NT2/D1 (cell line): ENCODE data around the gene SLC7A14.

ENCODE experiments used
- DNase-seq: peaks from one replicate; pipeline ENCODE4 v3.0.0-alpha.2; 2011; ENCODE audit warnings: low read depth, low spot score
- H3K27me3 ChIP-seq: 2 replicates; pipeline ENCODE4 v1.6.0; 2011; ENCODE audit warnings: mild to moderate bottlenecking; ENCODE audit not compliant: insufficient read length, insufficient read depth
- H3K36me3 ChIP-seq: 2 replicates; pipeline ENCODE4 v1.6.1; 2011; ENCODE audit warnings: mild to moderate bottlenecking, low read length, mixed read lengths; ENCODE audit not compliant: insufficient read depth, insufficient read length
- H3K4me1 ChIP-seq: 2 replicates; pipeline ENCODE4 v1.5.1; 2011; ENCODE audit not compliant: insufficient read depth, insufficient read length
- H3K4me3 ChIP-seq: 2 replicates; pipeline ENCODE4 v1.5.1; 2011; ENCODE audit warnings: low read depth; ENCODE audit not compliant: insufficient read length
- H3K9ac ChIP-seq: 2 replicates; pipeline ENCODE4 v1.6.0; 2011; ENCODE audit warnings: low read depth; ENCODE audit not compliant: insufficient read length
- H3K9me3 ChIP-seq: 2 replicates; pipeline ENCODE4 v1.5.1; 2011; ENCODE audit warnings: mild to moderate bottlenecking, low read length; ENCODE audit not compliant: insufficient read depth
- SUZ12 ChIP-seq: IDR thresholded peaks from 2 replicates; pipeline ENCODE4 v1.6.1; 2011; ENCODE audit not compliant: insufficient read length, insufficient read depth; ENCODE audit errors: extremely low read depth
- YY1 ChIP-seq: IDR thresholded peaks from 2 replicates; pipeline ENCODE4 v1.6.1; 2011; ENCODE audit not compliant: insufficient read length, insufficient read depth
- ZNF274 ChIP-seq: IDR thresholded peaks from 2 replicates; pipeline ENCODE4 v1.6.1; 2011; ENCODE audit warnings: mild to moderate bottlenecking, low read depth, low read length

SLC7A14 gene

DNA sequence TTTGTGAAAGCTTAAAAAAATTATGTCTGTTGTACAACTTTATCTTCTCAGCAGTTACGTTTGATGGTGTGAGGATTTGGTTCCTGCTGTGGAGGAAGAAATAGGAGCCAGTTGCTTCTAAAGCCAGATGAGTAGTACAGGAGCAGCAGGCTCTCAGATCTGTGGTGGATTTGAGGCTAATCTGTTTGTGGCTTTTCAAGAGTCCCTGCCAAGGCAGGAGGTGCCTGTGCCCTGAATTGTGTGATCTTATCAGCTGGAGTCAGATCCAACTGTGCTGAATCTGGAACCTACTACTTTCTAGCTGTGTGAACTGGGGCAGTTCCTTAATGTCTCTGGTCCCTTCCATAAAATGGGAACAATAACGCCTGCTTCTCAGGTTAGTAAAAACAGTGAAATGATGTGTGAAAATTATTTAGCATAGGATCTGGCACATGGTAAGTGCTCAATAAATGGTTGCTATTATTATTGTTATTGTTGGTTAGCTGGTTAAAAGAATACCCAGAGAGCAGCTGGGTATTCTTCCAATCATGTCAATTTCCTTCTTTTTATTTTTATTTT is 159.6 kb downstream of the SLC7A14 start:
- no peaks in the 10 kb centered on the region for H3K27me3 ChIP-seq
- no peaks in the 10 kb centered on the region for H3K36me3 ChIP-seq

DNA sequence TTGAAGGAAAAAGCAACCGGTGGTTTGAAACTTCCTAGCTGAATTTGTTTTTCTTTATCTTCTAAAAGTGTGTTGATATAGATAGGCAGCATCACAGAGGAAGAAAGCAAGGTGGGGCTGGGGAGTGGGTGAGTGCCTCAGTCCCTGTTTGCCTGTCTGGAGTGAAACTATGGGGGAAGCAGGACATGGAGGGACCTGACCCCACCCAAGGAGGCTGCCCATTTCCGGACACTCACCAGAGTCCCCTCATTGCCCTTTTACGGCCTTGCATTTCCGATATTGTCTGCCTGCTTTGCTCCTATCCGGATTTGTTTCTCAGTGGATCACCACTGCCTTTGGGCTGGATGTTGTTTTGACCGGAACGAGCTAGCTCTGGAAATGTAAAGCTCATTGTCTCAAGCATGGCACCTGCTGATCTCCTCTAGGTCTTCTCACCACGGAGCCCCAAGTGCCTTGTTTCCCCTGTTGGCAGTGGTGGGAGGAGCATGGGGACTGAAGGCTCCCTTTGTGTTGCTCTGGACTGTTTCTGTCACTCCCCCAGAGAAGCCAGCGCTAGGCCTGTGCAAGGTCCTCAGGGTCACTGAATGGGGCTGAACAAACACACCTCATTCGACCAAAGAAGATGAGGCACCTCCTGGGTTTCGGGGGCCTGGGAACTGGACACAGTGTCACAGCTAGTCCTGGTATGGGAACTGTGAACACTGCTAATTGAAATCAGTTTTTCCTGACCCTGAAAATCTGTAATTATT is 160.2 kb downstream of the SLC7A14 start:
- no peak for DNase-seq
- no peaks in the 10 kb centered on the region for H3K9me3 ChIP-seq
- no peak overlapping the region for H3K9ac ChIP-seq
- H3K36me3 ChIP-seq = no peaks in the 10 kb centered on the region
- peaks cover under 1% of the 10 kb centered on the region for H3K27me3 ChIP-seq
- no peak overlapping the region for H3K4me3 ChIP-seq
- peaks cover 5% of the 10 kb centered on the region for H3K4me1 ChIP-seq
- TF ChIP-seq ZNF274 (no peak), YY1 (no peak), SUZ12 (no peak)

More for the DNA sequence above, 159.6 kb downstream of the SLC7A14 start:
- DNase-seq = no peak
- TF ChIP-seq YY1 (no peak), SUZ12 (no peak), ZNF274 (no peak)
- H3K4me3 ChIP-seq = no peak overlapping the region
- peaks cover 2% of the 10 kb centered on the region for H3K4me1 ChIP-seq
- H3K9ac ChIP-seq = no peak overlapping the region
- no peaks in the 10 kb centered on the region for H3K9me3 ChIP-seq

DNA sequence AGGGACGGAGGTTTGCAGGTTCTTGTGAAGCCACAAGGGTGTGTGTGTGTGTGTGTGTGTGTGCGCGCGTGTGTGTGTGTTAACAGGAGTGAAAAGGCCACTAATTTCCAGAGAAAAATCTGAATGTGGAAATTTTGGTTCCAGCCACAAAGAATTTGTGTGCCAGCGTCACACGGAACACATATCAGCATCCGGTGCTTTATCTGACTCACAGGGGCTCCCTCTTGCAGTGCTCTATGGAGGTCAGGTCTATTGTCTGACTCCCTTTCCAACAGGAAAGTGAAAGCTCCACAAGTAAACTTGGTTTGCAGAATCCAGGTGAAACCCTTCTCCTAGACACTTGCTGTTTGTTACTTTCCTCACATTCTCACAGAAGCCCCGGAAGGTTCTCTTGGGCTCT is 161.0 kb downstream of the SLC7A14 start:
- no peaks in the 10 kb centered on the region for H3K36me3 ChIP-seq
- H3K9ac ChIP-seq = no peak overlapping the region
- peaks cover 5% of the 10 kb centered on the region for H3K4me1 ChIP-seq
- H3K4me3 ChIP-seq = no peak overlapping the region
- TF ChIP-seq ZNF274 (no peak), YY1 (no peak), SUZ12 (no peak)
- H3K27me3 ChIP-seq = peaks cover 9% of the 10 kb centered on the region
- H3K9me3 ChIP-seq = no peaks in the 10 kb centered on the region
- DNase-seq = no peak

DNA sequence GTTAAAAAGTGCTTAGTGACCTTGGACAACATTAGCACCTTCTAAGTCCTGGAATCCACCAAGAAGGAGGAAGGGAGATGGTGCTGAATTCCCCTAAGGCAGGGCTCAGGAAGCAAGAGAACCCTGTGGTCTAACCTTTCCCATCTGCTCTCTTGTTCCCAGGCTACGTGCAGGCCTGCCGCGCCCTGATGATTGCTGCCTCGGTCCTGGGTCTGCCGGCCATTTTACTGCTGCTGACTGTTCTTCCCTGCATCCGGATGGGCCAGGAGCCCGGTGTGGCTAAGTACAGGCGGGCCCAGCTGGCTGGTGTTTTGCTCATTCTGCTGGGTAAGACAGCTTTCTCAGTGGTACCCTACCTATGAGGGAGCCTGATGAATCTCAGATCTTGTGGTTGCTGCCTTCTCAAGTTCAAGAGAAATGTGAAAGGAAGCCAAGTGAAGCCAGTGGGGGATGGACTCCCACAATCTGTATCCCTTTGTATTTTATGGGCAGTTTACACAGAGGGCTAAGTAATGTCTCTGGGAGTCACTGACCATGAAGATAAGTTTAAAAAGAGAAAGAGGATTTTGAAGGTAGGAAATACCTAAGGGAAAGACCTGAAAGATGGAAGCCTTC is 162.8 kb downstream of the SLC7A14 start:
- Histone ChIP-seq H3K27me3 (peaks cover 25% of the 10 kb centered on the region), H3K36me3 (no peaks in the 10 kb centered on the region), H3K4me1 (peaks cover 12% of the 10 kb centered on the region), H3K9me3 (no peaks in the 10 kb centered on the region), H3K4me3 (no peak overlapping the region), H3K9ac (no peak overlapping the region)
- DNase-seq = no peak
- TF ChIP-seq YY1 (no peak), ZNF274 (no peak), SUZ12 (no peak)

DNA sequence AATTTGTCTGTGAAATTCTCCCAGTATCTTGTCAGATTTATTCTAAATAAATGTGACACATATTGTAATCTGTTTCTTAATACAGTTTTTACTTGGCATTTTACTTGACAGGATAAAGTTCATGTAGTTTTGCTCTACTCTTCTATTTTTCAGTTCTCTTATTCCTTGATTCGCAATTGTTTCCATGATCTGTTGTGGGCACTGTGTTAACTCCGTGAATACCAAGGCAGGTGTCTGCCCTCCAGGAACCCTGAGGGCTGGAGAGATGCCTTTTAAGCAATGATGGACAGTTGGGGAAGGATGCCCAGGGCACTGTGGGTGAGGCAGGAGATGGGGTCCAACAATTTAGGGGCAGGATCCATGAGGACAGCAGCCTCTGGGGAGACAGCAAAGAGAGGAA is 164.1 kb downstream of the SLC7A14 start:
- no peak for TF ChIP-seq SUZ12
- TF ChIP-seq YY1 = no peak
- Histone ChIP-seq H3K27me3 (peaks cover 38% of the 10 kb centered on the region), H3K4me3 (no peak overlapping the region), H3K4me1 (peaks cover 12% of the 10 kb centered on the region), H3K9ac (no peak overlapping the region), H3K9me3 (no peaks in the 10 kb centered on the region), H3K36me3 (no peaks in the 10 kb centered on the region)
- DNase-seq = no peak

DNA sequence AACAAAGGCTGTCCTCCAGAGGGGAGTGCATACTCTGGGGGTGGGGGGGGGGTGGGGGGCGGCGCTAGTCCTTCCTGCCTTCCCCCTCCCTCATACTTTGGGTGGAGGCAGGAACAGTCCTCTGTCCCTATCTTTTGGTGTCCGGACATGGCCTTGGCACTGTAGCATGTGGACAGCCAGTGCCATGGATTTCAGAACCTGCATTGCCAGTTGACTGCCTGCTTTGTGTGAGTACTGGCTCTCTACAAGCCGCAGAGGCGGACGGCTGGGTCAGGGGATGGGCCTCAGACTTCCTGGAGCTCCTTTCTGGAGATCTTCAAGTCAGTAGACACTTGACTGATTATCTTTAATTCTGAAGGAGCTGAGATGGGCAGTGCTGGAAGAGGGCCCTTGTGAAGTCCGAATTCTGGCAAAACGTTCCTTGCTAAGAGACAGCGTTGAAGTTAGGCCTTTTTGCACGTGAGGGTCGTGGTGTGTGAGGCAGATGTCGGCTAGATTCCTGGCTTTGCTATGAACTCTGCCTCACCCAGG is 164.7 kb downstream of the SLC7A14 start:
- H3K9ac ChIP-seq = no peak overlapping the region

DNA sequence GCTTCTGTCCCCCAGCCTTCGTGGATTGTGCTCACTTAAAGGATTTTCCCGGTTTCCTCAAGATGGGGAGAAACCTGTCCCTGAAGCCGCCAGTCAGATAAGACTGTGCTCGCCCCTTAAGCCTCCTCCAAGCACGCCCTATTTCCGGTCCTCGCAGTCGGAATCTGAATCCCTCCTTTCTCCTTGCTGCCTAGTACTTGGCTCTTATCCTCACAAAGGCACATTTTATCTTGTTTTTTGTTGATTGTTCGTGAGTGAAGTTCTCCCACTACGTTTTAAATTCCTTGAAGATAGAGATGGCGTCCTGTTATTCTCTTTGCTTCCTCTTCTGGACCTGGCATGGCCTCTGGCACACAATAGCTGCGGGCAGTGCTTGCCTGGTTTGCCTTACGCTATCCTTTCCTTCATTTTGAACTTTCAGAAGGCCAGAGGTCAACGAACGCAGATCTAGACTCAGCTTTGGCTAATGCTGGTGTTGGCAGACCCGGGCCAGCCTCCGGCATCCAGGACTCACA is 165.5 kb downstream of the SLC7A14 start:
- H3K9ac ChIP-seq = peak overlapping the region; percentile 17
- no peaks in the 10 kb centered on the region for H3K9me3 ChIP-seq
- no peaks in the 10 kb centered on the region for H3K36me3 ChIP-seq
- no peak for DNase-seq
- TF ChIP-seq ZNF274 (no peak), SUZ12 (no peak), YY1 (no peak)
- H3K4me1 ChIP-seq = peaks cover 12% of the 10 kb centered on the region
- H3K27me3 ChIP-seq = peaks cover 43% of the 10 kb centered on the region
- H3K4me3 ChIP-seq = peak overlapping the region; percentile 27

More for the DNA sequence above, 164.7 kb downstream of the SLC7A14 start:
- no peaks in the 10 kb centered on the region for H3K36me3 ChIP-seq
- H3K9me3 ChIP-seq = no peaks in the 10 kb centered on the region
- no peak for DNase-seq
- no peak for TF ChIP-seq SUZ12
- TF ChIP-seq YY1 = no peak
- TF ChIP-seq ZNF274 = no peak
- H3K27me3 ChIP-seq = peaks cover 43% of the 10 kb centered on the region
- peaks cover 12% of the 10 kb centered on the region for H3K4me1 ChIP-seq
- no peak overlapping the region for H3K4me3 ChIP-seq
